Glomerular visceral epithelial cell (primary cell): ENCODE data around the gene JMJD1C.
"Not testable (repeated sequence)": the region's sequence is repeated elsewhere in the genome, so short reads cannot be mapped to it uniquely, and the experiment has no call there.

Experiments
- DNase-seq: peaks from one replicate; pipeline ENCODE4 v3.0.0-alpha.2; 2016; ENCODE audit errors: extremely low spot score

Gene JMJD1C

GRCh38 chr10:63297941-63298340, 167.8 kb downstream of the JMJD1C start:
- DNase-seq = no peak

GRCh38 chr10:63294781-63295180, 171.0 kb downstream of the JMJD1C start:
- no peak for DNase-seq

- not testable (repeated sequence) for DNase-seq
Measured at GRCh38 chr10:63292847-63293246, 172.9 kb downstream of the JMJD1C start.

- DNase-seq = no peak
Measured at GRCh38 chr10:63288170-63288569, 177.6 kb downstream of the JMJD1C start.

DNA sequence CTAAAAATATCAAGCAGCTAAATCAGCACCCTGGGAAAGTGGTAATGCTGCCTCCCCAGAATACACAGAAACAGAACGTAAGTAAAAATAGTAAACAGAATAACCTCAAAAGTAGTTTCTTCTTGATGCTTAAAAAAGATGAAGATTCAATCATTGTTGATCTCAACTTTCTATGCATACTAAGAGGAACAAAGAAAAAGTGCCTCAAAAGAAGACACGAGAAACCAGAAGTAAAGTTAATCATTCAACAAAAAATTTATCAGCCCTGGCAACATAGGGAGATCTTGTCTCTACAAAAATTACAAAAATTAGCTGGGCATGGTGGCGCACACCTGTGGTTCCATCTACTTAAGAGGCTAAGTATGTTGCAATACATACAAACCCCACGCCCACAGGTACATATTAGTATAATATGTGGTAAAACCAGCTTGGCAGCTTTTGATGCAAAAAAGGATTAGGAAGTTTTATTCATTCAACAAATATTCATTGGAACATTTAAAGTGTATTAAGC, 179.0 kb downstream of the JMJD1C start:
- DNase-seq = no peak

- DNase-seq = peak; percentile 67
Measured at GRCh38 chr10:63286340-63286739, 179.4 kb downstream of the JMJD1C start.

DNA sequence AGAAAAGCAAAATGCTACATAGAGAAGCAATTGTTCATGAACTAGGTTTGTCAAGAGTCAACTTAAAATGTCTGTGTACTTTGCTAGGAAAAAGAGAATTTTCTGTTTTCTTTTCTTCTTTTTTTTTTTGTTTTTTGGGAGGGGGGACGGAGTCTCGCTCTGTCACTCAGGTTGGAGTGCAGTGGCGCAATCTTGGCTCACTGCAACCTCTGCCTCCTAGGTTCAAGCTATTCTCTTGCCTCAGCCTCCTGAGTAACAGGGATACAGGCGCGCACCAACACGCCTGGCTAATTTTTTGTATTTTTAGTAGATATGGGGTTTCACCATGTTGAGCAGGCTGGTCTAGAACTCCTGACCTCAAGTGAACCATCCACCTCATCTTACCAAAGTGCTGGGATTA, 181.9 kb downstream of the JMJD1C start:
- DNase-seq = not testable (repeated sequence)

- DNase-seq = no peak
Measured at GRCh38 chr10:63283093-63283492, 182.7 kb downstream of the JMJD1C start.

DNA sequence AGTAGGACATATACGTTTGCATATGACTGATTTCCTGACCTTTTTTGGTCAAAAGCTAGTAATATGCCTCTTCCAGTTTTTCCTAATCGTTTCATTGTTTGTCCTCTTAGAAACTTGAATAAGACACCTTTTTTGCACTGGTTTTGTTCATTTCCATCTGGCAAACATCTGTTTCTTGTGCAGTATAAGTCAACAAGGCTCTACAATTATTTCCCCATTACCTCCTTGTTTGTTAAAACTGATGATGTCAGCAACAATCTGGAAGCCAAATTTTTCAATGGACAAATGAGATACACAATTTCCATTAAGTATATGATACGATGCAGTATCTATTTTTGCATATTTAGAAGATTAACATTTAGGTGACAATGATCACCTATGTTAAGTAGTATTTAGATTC, 183.8 kb downstream of the JMJD1C start:
- no peak for DNase-seq

DNA sequence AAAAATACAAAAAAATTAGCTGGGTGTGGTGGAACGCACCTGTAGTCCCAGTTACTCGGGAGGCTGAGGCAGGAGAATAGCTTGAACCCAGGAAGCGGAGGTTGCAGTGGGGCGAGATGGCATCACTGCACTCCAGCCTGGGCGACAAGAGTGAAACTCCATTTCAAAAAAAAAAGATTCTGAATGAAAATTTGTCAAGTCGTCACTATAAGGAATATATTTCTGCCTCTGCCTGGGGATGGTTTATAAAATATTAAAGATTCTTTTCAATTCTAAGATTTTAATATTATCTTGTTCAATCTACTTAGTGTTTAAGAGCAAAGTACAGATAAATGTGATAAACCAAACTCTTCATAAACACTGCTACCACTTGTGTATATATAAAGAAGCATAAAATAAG, 185.4 kb downstream of the JMJD1C start:
- no peak for DNase-seq

DNA sequence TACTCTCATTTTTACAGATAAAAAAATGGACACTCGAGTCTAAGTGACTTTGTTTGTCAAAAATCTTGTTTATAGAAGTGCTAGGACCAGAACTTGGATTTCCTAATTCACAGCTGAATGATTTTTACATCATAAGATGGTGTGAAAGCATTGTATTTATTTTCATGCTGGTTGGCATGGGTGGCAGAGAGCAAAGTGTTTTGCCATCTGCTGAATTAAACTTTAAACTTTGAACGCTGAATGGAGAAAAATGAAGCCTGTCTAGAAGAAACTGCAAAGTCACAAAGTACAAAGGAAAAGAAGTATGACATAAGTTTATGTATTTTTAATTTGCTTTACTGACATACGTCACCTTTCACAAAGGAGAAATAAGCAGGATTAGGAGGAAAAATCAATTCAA, 190.7 kb downstream of the JMJD1C start:
- no peak for DNase-seq

DNA sequence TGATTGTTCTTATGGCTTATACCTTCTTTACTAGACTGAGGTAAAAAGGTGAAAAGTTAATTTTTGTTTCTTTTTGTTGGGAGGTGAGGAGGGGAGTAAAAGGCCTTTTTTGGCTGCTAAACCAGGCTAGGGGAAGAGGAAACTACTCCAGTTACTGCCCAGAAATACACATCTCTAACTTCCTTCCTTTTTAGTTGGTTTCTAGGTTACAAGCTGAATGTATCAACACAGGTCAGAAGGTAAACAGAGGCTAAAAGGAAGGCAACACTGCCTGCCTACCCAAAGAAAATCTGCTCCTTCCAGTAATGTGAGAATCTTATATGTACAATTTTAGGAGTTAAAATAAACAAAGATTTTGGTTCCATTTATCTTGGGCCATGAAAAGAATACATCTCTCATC, 192.2 kb downstream of the JMJD1C start:
- DNase-seq = no peak

GRCh38 chr10:63268798-63269503, 196.8 kb downstream of the JMJD1C start:
- DNase-seq = peak; percentile 98

GRCh38 chr10:63268149-63268797, 197.5 kb downstream of the JMJD1C start:
- DNase-seq = peak; percentile 49

- peak; percentile 78 for DNase-seq
Measured at GRCh38 chr10:63267414-63268148, 198.2 kb downstream of the JMJD1C start.

- peak; percentile 13 for DNase-seq
Measured at GRCh38 chr10:63266391-63267316, 199.1 kb downstream of the JMJD1C start.

DNA sequence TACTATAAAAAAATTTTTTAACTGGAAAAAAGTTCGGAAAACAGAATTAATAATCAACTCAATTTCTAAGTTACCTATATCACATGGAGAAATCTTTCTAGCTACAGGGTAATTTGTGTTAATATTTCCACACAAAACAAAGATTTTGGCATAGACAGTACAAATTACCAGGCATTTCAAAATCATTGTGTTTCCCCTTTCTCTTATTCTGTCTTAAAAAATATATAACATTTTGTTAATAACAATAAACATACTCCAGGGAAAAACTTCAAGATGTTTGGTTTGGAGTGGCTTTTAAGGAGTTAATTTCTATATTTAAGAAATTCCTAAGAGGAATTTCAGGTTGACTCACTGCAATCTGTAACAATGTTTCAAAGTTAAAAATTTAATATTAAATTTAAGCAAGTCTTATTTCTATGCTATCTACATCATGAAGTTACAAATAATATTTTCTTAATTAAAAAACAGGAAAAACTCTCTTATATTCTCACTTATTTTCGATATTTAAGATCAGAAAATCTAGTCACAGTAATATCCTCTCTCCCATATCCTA, 200.0 kb downstream of the JMJD1C start:
- DNase-seq = no peak

DNA sequence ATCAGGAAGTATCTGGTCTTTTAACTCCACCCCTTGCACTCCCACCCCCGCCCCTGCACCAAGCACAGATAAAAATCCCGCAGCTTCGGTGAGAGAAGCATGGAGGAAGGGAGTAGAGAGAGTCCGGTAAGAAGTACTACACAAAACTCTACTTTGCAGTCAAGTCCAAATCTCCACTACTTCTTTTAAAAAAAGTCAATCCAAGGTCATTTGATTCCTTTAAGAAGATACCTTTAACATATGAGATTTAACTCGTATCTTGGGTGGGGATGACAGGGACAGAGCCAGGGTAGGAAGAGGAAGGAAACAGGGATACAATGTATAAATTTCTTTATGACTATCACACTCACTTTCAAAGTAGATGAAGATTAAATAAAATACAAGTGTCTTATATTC, 200.6 kb downstream of the JMJD1C start:
- DNase-seq = peak; percentile 76

GRCh38 chr10:63264617-63265221, 201.1 kb downstream of the JMJD1C start:
- DNase-seq = no peak

DNA sequence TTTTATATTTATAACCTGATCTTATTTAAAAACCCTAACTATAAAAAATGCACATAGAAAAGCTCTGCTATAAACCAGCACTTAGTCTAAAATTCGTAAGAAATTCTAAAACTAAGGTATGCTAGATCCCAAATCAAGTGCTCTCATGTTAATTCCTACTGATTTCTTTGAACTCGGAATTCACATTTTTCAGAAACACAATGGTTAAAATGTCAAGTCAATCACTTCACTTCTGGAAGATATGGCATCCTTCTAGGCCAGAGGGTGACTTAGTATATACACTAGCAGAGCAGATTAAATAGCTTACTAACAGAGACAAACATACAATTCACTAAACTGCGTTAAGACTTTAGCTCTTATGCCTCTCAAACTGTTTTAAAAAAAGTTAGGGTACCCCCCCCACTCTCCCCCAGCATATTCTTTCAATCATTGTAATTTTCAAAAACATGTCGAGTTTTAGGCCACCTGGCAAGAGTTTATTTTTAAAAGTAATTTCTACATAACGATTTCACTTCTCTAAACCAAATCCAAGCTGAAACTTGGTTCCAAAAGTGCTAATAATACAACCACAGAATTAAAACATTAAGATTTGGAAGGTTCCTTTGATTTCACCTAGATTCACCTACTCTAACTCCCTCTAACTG, 203.2 kb downstream of the JMJD1C start:
- no peak for DNase-seq
